HL-60 (cell line): ENCODE results near the gene CXCR6.

Source experiments
- GABPA ChIP-seq: IDR thresholded peaks from 2 replicates; pipeline ENCODE4 v1.6.1; 2012; ENCODE audit warnings: low read depth
- POLR2AphosphoS5 ChIP-seq: IDR thresholded peaks from 2 replicates; pipeline ENCODE4 v1.6.1; 2012; ENCODE audit warnings: low read depth
- TF ChIP-seq, protein P1 (sequence below): IDR thresholded peaks from one replicate; pipeline ENCODE4 v1.5.1; 2011; ENCODE audit warnings: low read length, control low read depth, inconsistent platforms; ENCODE audit not compliant: insufficient read depth
- TF ChIP-seq, protein P2 (sequence below): IDR thresholded peaks from 2 replicates; pipeline ENCODE4 v1.6.1; 2012; ENCODE audit warnings: low read depth; ENCODE audit not compliant: insufficient replicate concordance

DNA sequence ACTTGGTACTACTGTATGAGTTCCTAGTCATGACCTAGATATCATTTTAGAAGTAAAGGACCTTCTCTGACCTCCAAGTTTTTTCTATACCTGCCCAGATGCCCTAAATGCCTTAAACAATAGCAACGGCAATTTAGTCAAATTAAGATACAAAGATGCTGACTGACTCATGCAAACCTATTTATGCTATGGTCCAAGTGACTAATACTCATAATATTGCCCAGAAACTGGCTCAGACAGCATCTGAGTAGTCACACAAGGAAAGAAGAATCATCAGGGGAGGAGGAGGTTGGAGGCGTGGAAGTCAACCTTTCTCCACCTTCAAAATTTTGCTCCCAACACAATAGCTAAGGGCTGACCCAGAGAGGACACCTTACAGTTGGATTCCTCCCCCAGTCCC is 45.5 kb downstream of the CXCR6 start:
- TF ChIP-seq, protein P1, sequence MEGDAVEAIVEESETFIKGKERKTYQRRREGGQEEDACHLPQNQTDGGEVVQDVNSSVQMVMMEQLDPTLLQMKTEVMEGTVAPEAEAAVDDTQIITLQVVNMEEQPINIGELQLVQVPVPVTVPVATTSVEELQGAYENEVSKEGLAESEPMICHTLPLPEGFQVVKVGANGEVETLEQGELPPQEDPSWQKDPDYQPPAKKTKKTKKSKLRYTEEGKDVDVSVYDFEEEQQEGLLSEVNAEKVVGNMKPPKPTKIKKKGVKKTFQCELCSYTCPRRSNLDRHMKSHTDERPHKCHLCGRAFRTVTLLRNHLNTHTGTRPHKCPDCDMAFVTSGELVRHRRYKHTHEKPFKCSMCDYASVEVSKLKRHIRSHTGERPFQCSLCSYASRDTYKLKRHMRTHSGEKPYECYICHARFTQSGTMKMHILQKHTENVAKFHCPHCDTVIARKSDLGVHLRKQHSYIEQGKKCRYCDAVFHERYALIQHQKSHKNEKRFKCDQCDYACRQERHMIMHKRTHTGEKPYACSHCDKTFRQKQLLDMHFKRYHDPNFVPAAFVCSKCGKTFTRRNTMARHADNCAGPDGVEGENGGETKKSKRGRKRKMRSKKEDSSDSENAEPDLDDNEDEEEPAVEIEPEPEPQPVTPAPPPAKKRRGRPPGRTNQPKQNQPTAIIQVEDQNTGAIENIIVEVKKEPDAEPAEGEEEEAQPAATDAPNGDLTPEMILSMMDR: no peak
- no peak for TF ChIP-seq POLR2AphosphoS5
- no peak for TF ChIP-seq GABPA
- TF ChIP-seq, protein P2, sequence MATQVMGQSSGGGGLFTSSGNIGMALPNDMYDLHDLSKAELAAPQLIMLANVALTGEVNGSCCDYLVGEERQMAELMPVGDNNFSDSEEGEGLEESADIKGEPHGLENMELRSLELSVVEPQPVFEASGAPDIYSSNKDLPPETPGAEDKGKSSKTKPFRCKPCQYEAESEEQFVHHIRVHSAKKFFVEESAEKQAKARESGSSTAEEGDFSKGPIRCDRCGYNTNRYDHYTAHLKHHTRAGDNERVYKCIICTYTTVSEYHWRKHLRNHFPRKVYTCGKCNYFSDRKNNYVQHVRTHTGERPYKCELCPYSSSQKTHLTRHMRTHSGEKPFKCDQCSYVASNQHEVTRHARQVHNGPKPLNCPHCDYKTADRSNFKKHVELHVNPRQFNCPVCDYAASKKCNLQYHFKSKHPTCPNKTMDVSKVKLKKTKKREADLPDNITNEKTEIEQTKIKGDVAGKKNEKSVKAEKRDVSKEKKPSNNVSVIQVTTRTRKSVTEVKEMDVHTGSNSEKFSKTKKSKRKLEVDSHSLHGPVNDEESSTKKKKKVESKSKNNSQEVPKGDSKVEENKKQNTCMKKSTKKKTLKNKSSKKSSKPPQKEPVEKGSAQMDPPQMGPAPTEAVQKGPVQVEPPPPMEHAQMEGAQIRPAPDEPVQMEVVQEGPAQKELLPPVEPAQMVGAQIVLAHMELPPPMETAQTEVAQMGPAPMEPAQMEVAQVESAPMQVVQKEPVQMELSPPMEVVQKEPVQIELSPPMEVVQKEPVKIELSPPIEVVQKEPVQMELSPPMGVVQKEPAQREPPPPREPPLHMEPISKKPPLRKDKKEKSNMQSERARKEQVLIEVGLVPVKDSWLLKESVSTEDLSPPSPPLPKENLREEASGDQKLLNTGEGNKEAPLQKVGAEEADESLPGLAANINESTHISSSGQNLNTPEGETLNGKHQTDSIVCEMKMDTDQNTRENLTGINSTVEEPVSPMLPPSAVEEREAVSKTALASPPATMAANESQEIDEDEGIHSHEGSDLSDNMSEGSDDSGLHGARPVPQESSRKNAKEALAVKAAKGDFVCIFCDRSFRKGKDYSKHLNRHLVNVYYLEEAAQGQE: no peak
